ENCODE measurements around the gene TAX1BP1. TPM values are rescaled to one million over a fixed set of nuclear protein-coding genes. Genes with fewer than 3 reads are reported as not detected.

TAX1BP1 gene
- total RNA-seq, 2 donors from 2014 or later: 129 to 162 TPM

GRCh38 chr7:27871866-27872265, 131.9 kb downstream of the TAX1BP1 start:
- H3K4me3 Mint-ChIP-seq: no peak overlapping the region
- no peaks in the 10 kb centered on the region for H3K9me3 Mint-ChIP-seq
- no peaks in the 10 kb centered on the region for H3K4me1 Mint-ChIP-seq (ENCODE audit: low read depth)
- no peak overlapping the region for H3K27ac Mint-ChIP-seq
- ATAC-seq (replicated peaks in 1 of 2) (no peak), DNase-seq (no peak)
- H3K27me3 Mint-ChIP-seq (ENCODE audit: low read depth): no peaks in the 10 kb centered on the region
- H3K36me3 Mint-ChIP-seq (ENCODE audit: insufficient read depth in 2 of 2): no peaks in the 10 kb centered on the region

- DNase-seq: no peak
- no peaks in the 10 kb centered on the region for H3K27me3 Mint-ChIP-seq (ENCODE audit: low read depth)
- no peak overlapping the region for H3K4me3 Mint-ChIP-seq
Observed at GRCh38 chr7:27872356-27873275, 132.7 kb downstream of the TAX1BP1 start.

GRCh38 chr7:27873981-27874957, 134.3 kb downstream of the TAX1BP1 start:
- no peaks in the 10 kb centered on the region for H3K36me3 Mint-ChIP-seq (ENCODE audit: insufficient read depth in 2 of 2)
- H3K9me3 Mint-ChIP-seq: no peaks in the 10 kb centered on the region
- no peak for ATAC-seq (replicated peaks in 1 of 2)
- no peak overlapping the region for H3K27ac Mint-ChIP-seq
- H3K27me3 Mint-ChIP-seq (ENCODE audit: low read depth): no peaks in the 10 kb centered on the region
- no peak overlapping the region for H3K4me3 Mint-ChIP-seq
- H3K4me1 Mint-ChIP-seq (ENCODE audit: low read depth): no peaks in the 10 kb centered on the region
- DNase-seq: no peak

More at GRCh38 chr7:27872356-27873275, 132.7 kb downstream of the TAX1BP1 start:
- ATAC-seq (replicated peaks in 1 of 2): no peak
- Mint-ChIP-seq H3K4me1 (ENCODE audit: low read depth) (no peaks in the 10 kb centered on the region), H3K9me3 (no peaks in the 10 kb centered on the region), H3K36me3 (ENCODE audit: insufficient read depth in 2 of 2) (no peaks in the 10 kb centered on the region), H3K27ac (no peak overlapping the region)

GRCh38 chr7:27875061-27875460, 135.1 kb downstream of the TAX1BP1 start:
- Mint-ChIP-seq H3K27me3 (ENCODE audit: low read depth) (no peaks in the 10 kb centered on the region), H3K27ac (no peak overlapping the region), H3K4me3 (no peak overlapping the region), H3K4me1 (ENCODE audit: low read depth) (no peaks in the 10 kb centered on the region), H3K36me3 (ENCODE audit: insufficient read depth in 2 of 2) (no peaks in the 10 kb centered on the region), H3K9me3 (no peaks in the 10 kb centered on the region)
- no peak for ATAC-seq (replicated peaks in 1 of 2)
- DNase-seq: no peak

GRCh38 chr7:27875832-27876231, 135.9 kb downstream of the TAX1BP1 start:
- H3K4me3 Mint-ChIP-seq: no peak overlapping the region
- DNase-seq (no peak), ATAC-seq (replicated peaks in 1 of 2) (no peak)
- no peaks in the 10 kb centered on the region for H3K36me3 Mint-ChIP-seq (ENCODE audit: insufficient read depth in 2 of 2)
- H3K9me3 Mint-ChIP-seq: no peaks in the 10 kb centered on the region
- no peaks in the 10 kb centered on the region for H3K4me1 Mint-ChIP-seq (ENCODE audit: low read depth)
- H3K27ac Mint-ChIP-seq: no peak overlapping the region
- H3K27me3 Mint-ChIP-seq (ENCODE audit: low read depth): no peaks in the 10 kb centered on the region

- H3K4me1 Mint-ChIP-seq (ENCODE audit: low read depth): no peaks in the 10 kb centered on the region
- no peaks in the 10 kb centered on the region for H3K9me3 Mint-ChIP-seq
- no peak overlapping the region for H3K4me3 Mint-ChIP-seq
- ATAC-seq (replicated peaks in 1 of 2): no peak
- no peaks in the 10 kb centered on the region for H3K36me3 Mint-ChIP-seq (ENCODE audit: insufficient read depth in 2 of 2)
- DNase-seq: no peak
- no peak overlapping the region for H3K27ac Mint-ChIP-seq
- no peaks in the 10 kb centered on the region for H3K27me3 Mint-ChIP-seq (ENCODE audit: low read depth)
Observed at GRCh38 chr7:27876756-27877155, 136.8 kb downstream of the TAX1BP1 start.

Other genes with a start within 250 kb of the TAX1BP1 start
- 10 to 100 TPM; 18.2 to 20.0 TPM for gene HIBADH, start 77.3 kb upstream of the TAX1BP1 start, total RNA-seq

All from activated T-cell treated with anti-CD3 and anti-CD28 coated beads, Interleukin-2, amount 50 U/mL, for 72 hours (primary cell).